A673 (cell line): Measurements from ENCODE around the gene SEC16A. TPM values are rescaled to one million over a fixed set of nuclear protein-coding genes. Genes with fewer than 3 reads are reported as not detected.

Experiments
- BruUV-seq: library from RNA; stranded (reverse); fragments of 400-500 nt; replicated peaks from 2 replicates; lab custom pipeline; 2021; lab: Mats Ljungman, UMichigan
- CTCF ChIA-PET: fragments of 300-600 bp; sonication (Branson Sonifier 250); formaldehyde crosslinking; loops from one replicate; lab custom pipeline; 2022; ENCODE audit warnings: antibody characterized with exemption; lab: Charles Lee
- POLR2A ChIA-PET: fragments of 300-600 bp; sonication (Branson Sonifier 250); formaldehyde crosslinking; loops from one replicate; lab custom pipeline; 2022; ENCODE audit warnings: antibody characterized with exemption; ENCODE audit not compliant: low non-redundant PET; lab: Charles Lee
- DNase-seq: peaks from one replicate; pipeline ENCODE4 v3.0.0-alpha.2; 2015; ENCODE audit warnings: low spot score
- H3K27ac ChIP-seq: fragments of 200-600 bp; sonication (generic); 2 replicates; pipeline ENCODE4 v1.5.1; 2016; ENCODE audit warnings: mixed run types, low read depth, mild to moderate bottlenecking, mixed read lengths, antibody characterized with exemption, low read length; ENCODE audit not compliant: poor library complexity, severe bottlenecking
- H3K27me3 ChIP-seq: fragments of 200-600 bp; sonication (generic); replicated peaks from 2 replicates; pipeline ENCODE4 v1.6.1; 2017; ENCODE audit warnings: mixed run types, low read depth, mild to moderate bottlenecking, mixed read lengths, antibody characterized with exemption, low read length; ENCODE audit not compliant: insufficient read depth, poor library complexity
- H3K36me3 ChIP-seq: fragments of 200-600 bp; sonication (generic); 2 replicates; pipeline ENCODE4 v1.6.1; 2016; ENCODE audit warnings: mixed run types, mild to moderate bottlenecking, mixed read lengths, antibody characterized with exemption, low read length; ENCODE audit not compliant: insufficient read depth, poor library complexity, severe bottlenecking
- H3K4me1 ChIP-seq: fragments of 200-600 bp; sonication (generic); 2 replicates; pipeline ENCODE4 v1.6.1; 2017; ENCODE audit warnings: mixed run types, mild to moderate bottlenecking, mixed read lengths, antibody characterized with exemption, low read length; ENCODE audit not compliant: insufficient read depth, poor library complexity, severe bottlenecking
- H3K4me3 ChIP-seq: fragments of 200-600 bp; sonication (generic); 2 replicates; pipeline ENCODE4 v1.5.1; 2016; ENCODE audit warnings: low read depth, mixed run types, mild to moderate bottlenecking, mixed read lengths, low read length; ENCODE audit not compliant: poor library complexity, severe bottlenecking
- H3K9me3 ChIP-seq: fragments of 200-600 bp; sonication (generic); 2 replicates; pipeline ENCODE4 v1.6.1; 2016; ENCODE audit warnings: mixed run types, low read depth, mild to moderate bottlenecking, mixed read lengths, antibody characterized with exemption, low read length; ENCODE audit not compliant: poor library complexity, severe bottlenecking
- EZH2 ChIP-seq: fragments of 200-600 bp; sonication (generic); IDR thresholded peaks from 2 replicates; pipeline ENCODE4 v1.6.1; 2017; ENCODE audit warnings: borderline replicate concordance, low read depth, mild to moderate bottlenecking, mixed read lengths, antibody characterized with exemption, low read length; ENCODE audit not compliant: poor library complexity, severe bottlenecking
- intact Hi-C: fragments of 100-400 bp; cut with micrococcal nuclease; formaldehyde crosslinking; loops from one replicate; pipeline ENCODE4 v1.10.0; 2022; ENCODE audit not compliant: unreplicated experiment
- total RNA-seq: library from RNA; stranded (reverse); gene quantifications from 2 replicates; pipeline ENCODE4 v1.2.3, GENCODE V29; 2021
- TF ChIP-seq, protein P1 (sequence below): fragments of 300-800, 200-600 bp; sonication (generic); conservative IDR thresholded peaks from 2 replicates; pipeline ENCODE4 v1.5.1; 2017; ENCODE audit warnings: low read depth, mild to moderate bottlenecking, antibody characterized with exemption, low read length, moderate library complexity, mixed read lengths

The SEC16A gene
- total RNA-seq, 1 experiment from 2014 or later, result 72.9 TPM

DNA sequence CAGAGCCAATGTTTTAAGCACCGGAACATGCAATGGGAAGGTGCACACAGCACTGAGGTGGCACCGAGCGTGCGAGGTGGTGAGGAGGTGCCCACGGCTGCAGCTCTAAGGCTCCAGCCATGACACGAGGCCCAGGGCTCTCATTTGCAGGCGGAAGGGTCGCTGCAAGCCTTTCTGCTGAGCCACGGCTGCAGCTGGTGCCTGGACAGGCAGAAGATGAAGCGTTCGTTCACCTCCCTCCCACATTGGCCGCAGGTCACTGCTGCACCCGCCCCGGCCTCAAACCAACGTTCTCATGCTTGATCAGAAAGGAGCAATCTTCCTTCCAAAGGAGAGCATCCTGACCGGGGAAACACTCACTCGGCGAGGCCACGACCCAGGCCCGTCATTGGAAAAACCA, 38.7 kb downstream of the SEC16A start:
- H3K4me3 ChIP-seq, result no peak overlapping the region
- peaks cover 3% of the 10 kb centered on the region for H3K4me1 ChIP-seq
- no peaks in the 10 kb centered on the region for H3K27me3 ChIP-seq
- intact Hi-C loops, result no loop called here
- DNase-seq, result no peak
- ChIA-PET POLR2A (no interaction called here), CTCF (no interaction called here)
- H3K9me3 ChIP-seq, result no peaks in the 10 kb centered on the region
- no TSS peak for BruUV-seq
- no peak overlapping the region for H3K27ac ChIP-seq
- peaks cover 70% of the 10 kb centered on the region for H3K36me3 ChIP-seq
- no peak for TF ChIP-seq EZH2
- TF ChIP-seq, protein P1, sequence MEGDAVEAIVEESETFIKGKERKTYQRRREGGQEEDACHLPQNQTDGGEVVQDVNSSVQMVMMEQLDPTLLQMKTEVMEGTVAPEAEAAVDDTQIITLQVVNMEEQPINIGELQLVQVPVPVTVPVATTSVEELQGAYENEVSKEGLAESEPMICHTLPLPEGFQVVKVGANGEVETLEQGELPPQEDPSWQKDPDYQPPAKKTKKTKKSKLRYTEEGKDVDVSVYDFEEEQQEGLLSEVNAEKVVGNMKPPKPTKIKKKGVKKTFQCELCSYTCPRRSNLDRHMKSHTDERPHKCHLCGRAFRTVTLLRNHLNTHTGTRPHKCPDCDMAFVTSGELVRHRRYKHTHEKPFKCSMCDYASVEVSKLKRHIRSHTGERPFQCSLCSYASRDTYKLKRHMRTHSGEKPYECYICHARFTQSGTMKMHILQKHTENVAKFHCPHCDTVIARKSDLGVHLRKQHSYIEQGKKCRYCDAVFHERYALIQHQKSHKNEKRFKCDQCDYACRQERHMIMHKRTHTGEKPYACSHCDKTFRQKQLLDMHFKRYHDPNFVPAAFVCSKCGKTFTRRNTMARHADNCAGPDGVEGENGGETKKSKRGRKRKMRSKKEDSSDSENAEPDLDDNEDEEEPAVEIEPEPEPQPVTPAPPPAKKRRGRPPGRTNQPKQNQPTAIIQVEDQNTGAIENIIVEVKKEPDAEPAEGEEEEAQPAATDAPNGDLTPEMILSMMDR, result no peak

DNA sequence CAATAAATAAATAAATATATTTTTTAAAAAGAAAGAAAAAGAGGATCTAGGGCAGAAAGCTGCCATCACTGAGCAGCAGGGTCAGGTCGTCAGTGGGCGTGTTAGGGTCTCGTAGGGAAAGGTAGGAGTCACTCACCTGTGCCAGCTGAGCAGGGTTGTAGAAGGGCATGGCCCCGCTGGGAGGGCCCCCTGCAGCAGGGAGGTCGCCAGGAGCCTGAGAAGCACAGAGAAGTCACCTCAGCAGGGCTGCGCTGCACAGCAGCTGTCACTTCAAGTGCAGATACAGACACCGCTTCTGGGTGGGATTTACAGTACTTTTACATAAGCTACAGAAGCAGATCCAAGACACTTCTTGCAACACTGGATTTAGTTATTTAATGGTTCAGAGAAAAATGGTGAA, 39.2 kb downstream of the SEC16A start:
- no peak for DNase-seq
- Histone ChIP-seq H3K9me3 (no peaks in the 10 kb centered on the region), H3K27ac (no peak overlapping the region), H3K36me3 (peaks cover 66% of the 10 kb centered on the region), H3K4me1 (peaks cover 3% of the 10 kb centered on the region), H3K27me3 (no peaks in the 10 kb centered on the region), H3K4me3 (no peak overlapping the region)
- intact Hi-C loops, result no loop called here
- CTCF ChIA-PET, result no interaction called here
- TF ChIP-seq, protein P1, result no peak
- no peak for TF ChIP-seq EZH2
- BruUV-seq, result no TSS peak
- POLR2A ChIA-PET, result no interaction called here

DNA sequence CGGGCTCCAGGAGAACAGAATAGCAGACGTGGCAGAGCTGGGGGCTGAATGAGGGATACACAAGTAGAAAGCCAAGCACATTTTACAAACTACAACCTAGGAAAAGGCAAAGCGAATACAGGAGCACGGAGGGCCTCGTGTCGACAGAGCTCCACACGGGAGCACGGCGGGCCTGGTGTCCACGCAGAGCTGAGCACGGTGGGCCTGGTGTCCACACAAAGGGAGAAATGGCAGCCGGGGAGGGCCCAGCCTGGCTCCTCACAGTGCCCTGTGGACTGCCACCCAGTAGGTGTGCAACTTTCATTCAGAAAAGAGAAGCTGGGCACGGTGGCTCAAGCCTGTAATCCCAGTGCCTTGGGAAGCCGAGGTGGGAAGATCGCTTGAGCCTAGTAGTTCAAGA, 39.8 kb downstream of the SEC16A start:
- H3K36me3 ChIP-seq, result peaks cover 65% of the 10 kb centered on the region
- no peak for DNase-seq
- intact Hi-C loops, result no loop called here
- POLR2A ChIA-PET, result no interaction called here
- H3K4me1 ChIP-seq, result peaks cover 4% of the 10 kb centered on the region
- no peak overlapping the region for H3K27ac ChIP-seq
- no peak overlapping the region for H3K4me3 ChIP-seq
- CTCF ChIA-PET, result interaction anchor here (0.5 kb wide), 1 partner anchor 55 kb away, joined by 3 read pairs; no protein-coding TSS in a partner anchor
- no TSS peak for BruUV-seq
- no peaks in the 10 kb centered on the region for H3K27me3 ChIP-seq
- H3K9me3 ChIP-seq, result no peaks in the 10 kb centered on the region
- TF ChIP-seq, protein P1, result no peak
- TF ChIP-seq EZH2, result no peak
